ENCODE data around the gene ST7. TPM values are rescaled to one million over a fixed set of nuclear protein-coding genes. Genes with fewer than 3 reads are reported as not detected.
"Not testable (repeated sequence)": the region's sequence is repeated elsewhere in the genome, so short reads cannot be mapped to it uniquely, and the experiment has no call there.

The ST7 gene
- total RNA-seq, 2 experiments from 2014 or later: 8.4 to 10.2 TPM

DNA sequence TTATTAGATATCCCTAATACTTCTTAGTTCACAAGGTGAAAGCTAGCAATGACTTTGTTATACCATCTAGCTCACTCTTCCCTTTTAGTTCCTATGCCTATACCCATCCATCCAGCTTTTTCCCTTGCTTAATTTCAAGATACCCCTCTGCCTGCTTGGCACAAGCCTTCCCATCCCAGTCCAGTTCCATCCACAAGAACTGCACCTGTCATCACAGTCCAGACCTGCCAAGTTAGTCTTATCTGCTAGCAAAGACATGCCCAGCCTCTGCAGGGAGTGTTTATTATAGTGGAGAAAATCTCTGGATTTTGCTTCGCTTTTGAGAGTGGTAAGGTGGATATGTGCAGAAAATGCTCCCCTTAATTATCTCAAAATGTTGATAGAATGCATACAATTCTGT lies 158.2 kb downstream of the ST7 start:
- no peak overlapping the region for H3K4me3 Mint-ChIP-seq
- H3K27ac Mint-ChIP-seq: no peak overlapping the region
- peaks cover 19% of the 10 kb centered on the region for H3K36me3 Mint-ChIP-seq
- H3K27me3 Mint-ChIP-seq: no peaks in the 10 kb centered on the region
- peaks cover 12% of the 10 kb centered on the region for H3K9me3 Mint-ChIP-seq
- no peak for DNase-seq
- H3K4me1 Mint-ChIP-seq: peaks cover 40% of the 10 kb centered on the region

DNA sequence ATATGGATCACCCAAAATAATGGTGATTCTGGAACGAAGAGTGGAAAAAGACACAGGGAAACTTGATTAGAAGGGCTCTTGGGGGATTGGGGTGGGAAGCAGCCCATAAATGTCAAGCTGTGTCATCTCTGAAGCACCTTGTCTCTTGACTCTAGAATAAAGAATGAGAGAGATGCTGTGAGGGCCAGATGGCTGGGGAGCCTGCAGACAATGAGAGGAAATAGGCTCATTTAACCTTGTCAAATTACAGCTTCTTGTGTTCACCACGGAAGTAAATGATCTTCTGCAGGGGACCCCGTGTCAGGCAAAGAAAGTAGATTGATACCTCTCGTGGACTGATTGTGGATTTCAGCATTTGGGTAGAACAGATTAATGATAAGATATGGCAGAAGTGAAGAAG lies 159.3 kb downstream of the ST7 start:
- H3K27me3 Mint-ChIP-seq: no peaks in the 10 kb centered on the region
- H3K4me3 Mint-ChIP-seq: no peak overlapping the region
- no peak overlapping the region for H3K27ac Mint-ChIP-seq
- peaks cover 18% of the 10 kb centered on the region for H3K36me3 Mint-ChIP-seq
- H3K9me3 Mint-ChIP-seq: peaks cover 12% of the 10 kb centered on the region
- no peak for DNase-seq
- peaks cover 40% of the 10 kb centered on the region for H3K4me1 Mint-ChIP-seq

DNA sequence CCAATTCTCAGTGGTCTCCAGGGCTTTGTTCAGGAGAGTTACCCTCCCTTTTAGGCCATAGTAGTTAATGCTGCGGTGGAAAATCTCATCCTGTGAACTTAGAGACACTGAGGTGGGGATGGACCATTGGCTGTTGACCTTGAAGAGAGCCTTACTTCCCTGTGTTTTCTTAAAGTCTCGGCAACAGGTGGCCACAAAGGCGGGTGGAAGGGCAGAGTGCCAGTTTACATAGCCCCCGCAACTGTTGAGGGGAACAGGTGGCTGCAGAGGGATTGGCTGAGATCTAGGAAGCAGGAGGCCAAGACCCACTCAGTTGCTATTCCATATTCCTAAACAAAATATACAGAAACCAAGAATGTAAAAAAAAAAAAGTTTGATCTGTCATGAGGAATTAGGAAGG lies 160.6 kb downstream of the ST7 start:
- Mint-ChIP-seq H3K9me3 (peaks cover 3% of the 10 kb centered on the region), H3K4me3 (no peak overlapping the region), H3K36me3 (peaks cover 5% of the 10 kb centered on the region), H3K27me3 (no peaks in the 10 kb centered on the region), H3K27ac (no peak overlapping the region), H3K4me1 (peaks cover 33% of the 10 kb centered on the region)
- no peak for DNase-seq

DNA sequence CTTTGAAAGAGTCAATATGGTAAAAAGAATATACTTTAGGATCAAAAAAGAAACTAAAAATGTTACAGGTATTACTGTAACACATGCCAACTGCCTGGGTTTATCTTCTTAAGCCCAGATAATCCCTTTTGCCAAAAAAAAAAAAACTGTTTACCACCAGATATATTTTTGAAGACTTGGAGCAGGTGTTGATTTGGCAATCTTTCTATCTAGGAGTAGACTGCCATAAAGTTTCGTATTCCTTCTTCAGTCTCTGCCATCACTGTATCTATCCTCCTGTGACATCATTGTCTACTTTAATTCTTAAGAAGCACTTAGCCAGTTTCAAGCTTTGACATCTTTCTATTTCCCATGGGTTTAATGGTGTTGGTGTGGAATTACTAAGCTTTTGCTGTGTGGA lies 161.0 kb downstream of the ST7 start:
- Mint-ChIP-seq H3K9me3 (no peaks in the 10 kb centered on the region), H3K4me1 (peaks cover 33% of the 10 kb centered on the region), H3K4me3 (no peak overlapping the region), H3K27me3 (no peaks in the 10 kb centered on the region), H3K36me3 (peaks cover 3% of the 10 kb centered on the region), H3K27ac (no peak overlapping the region)
- DNase-seq: no peak

DNA sequence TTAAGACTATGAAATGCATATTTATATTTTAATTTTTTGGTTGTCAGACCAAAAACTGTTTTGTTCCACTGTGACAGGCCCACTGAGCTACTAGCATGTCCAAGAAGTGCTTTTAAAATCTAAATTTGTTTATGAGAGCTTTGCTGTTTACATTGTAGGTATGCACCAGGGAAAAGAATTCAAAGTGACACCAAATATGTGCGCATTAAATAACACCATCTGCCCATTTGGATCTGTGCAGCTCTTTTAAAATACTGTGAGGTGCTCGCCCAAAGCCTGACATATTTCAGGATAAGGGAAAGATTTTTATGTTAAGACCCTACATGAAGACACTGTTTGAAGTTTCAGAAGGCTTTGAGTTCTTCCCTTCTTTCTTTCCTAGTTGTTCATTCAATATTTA lies 162.9 kb downstream of the ST7 start:
- no peaks in the 10 kb centered on the region for H3K9me3 Mint-ChIP-seq
- H3K4me3 Mint-ChIP-seq: no peak overlapping the region
- no peaks in the 10 kb centered on the region for H3K27me3 Mint-ChIP-seq
- no peak overlapping the region for H3K27ac Mint-ChIP-seq
- H3K4me1 Mint-ChIP-seq: peaks cover 18% of the 10 kb centered on the region
- DNase-seq: no peak
- peaks cover 3% of the 10 kb centered on the region for H3K36me3 Mint-ChIP-seq

GRCh38 chr7:117117172-117117571 lies 163.9 kb downstream of the ST7 start:
- peaks cover 16% of the 10 kb centered on the region for H3K4me1 Mint-ChIP-seq
- H3K4me3 Mint-ChIP-seq: no peak overlapping the region
- H3K36me3 Mint-ChIP-seq: peaks cover 3% of the 10 kb centered on the region
- no peaks in the 10 kb centered on the region for H3K9me3 Mint-ChIP-seq
- no peaks in the 10 kb centered on the region for H3K27me3 Mint-ChIP-seq
- no peak overlapping the region for H3K27ac Mint-ChIP-seq
- no peak for DNase-seq

- H3K36me3 Mint-ChIP-seq: peaks cover 3% of the 10 kb centered on the region
- no peak overlapping the region for H3K27ac Mint-ChIP-seq
- H3K27me3 Mint-ChIP-seq: no peaks in the 10 kb centered on the region
- DNase-seq: no peak
- H3K9me3 Mint-ChIP-seq: no peaks in the 10 kb centered on the region
- no peak overlapping the region for H3K4me3 Mint-ChIP-seq
- peaks cover 11% of the 10 kb centered on the region for H3K4me1 Mint-ChIP-seq
Observed at GRCh38 chr7:117118579-117119180, 165.4 kb downstream of the ST7 start.

DNA sequence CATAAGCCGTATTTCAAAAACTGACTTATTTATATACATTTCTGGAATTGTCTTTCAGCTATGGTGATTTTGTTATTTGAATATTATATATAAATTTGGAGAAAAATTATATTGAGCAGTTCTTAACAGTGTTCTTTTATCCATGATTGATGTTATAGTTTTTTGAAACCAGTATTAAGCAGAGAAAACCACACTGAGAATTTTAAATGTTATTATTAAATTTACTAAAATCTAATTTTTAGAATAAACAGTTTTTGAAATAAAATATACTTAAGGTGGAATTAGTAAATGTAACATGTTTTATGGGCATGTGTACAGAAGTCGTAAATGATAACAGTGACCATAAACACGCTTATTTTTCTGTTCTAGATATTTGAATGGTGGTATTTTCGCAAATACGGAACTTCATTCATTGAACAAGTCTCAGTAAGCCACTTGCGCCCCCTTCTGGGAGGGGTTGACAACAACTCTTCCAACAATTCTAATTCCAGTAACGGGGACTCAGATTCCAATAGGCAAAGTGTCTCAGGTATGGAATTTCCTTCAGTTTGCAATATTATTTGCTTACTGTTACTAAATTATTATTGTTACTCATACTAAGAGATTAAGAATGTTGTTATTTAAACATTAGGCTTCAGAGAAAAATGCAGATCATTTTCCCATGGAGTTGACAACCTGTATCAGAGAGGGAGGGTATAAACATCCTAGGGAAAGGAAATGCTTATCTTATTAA lies 166.1 kb downstream of the ST7 start:
- no peaks in the 10 kb centered on the region for H3K27me3 Mint-ChIP-seq
- H3K9me3 Mint-ChIP-seq: no peaks in the 10 kb centered on the region
- peak; percentile 67 for DNase-seq
- no peak overlapping the region for H3K4me3 Mint-ChIP-seq
- H3K27ac Mint-ChIP-seq: no peak overlapping the region
- peaks cover 3% of the 10 kb centered on the region for H3K36me3 Mint-ChIP-seq
- peaks cover 5% of the 10 kb centered on the region for H3K4me1 Mint-ChIP-seq

DNA sequence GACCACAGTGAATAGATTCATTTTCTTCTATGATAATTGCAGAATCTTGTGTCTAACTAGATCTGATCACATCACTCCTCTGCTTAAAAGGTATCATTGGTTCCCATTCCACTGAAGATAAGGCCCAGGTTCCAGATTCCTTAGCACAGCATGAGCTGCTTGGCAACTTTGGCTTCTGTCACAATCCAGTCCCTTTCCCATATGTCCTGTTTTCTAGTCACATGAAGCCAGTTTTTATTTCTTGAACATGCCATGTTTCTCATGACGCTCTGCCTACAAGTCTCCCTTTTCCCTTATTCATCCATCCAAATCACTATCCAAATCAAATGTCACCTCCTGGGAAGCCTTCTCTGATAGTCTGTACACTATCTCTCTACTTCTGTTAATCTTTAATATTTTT lies 167.0 kb downstream of the ST7 start:
- not testable (repeated sequence) for H3K27me3 Mint-ChIP-seq, H3K9me3 Mint-ChIP-seq, H3K4me3 Mint-ChIP-seq, DNase-seq, H3K27ac Mint-ChIP-seq, H3K36me3 Mint-ChIP-seq, H3K4me1 Mint-ChIP-seq

GRCh38 chr7:117122036-117122435 lies 168.7 kb downstream of the ST7 start:
- not testable (repeated sequence) for H3K4me1 Mint-ChIP-seq, H3K36me3 Mint-ChIP-seq, H3K4me3 Mint-ChIP-seq, DNase-seq, H3K9me3 Mint-ChIP-seq, H3K27me3 Mint-ChIP-seq, H3K27ac Mint-ChIP-seq

GRCh38 chr7:117122536-117122935 lies 169.2 kb downstream of the ST7 start:
- no peaks in the 10 kb centered on the region for H3K36me3 Mint-ChIP-seq
- H3K4me3 Mint-ChIP-seq: no peak overlapping the region
- DNase-seq: no peak
- H3K9me3 Mint-ChIP-seq: no peaks in the 10 kb centered on the region
- no peaks in the 10 kb centered on the region for H3K27me3 Mint-ChIP-seq
- peaks cover 9% of the 10 kb centered on the region for H3K4me1 Mint-ChIP-seq
- H3K27ac Mint-ChIP-seq: no peak overlapping the region

DNA sequence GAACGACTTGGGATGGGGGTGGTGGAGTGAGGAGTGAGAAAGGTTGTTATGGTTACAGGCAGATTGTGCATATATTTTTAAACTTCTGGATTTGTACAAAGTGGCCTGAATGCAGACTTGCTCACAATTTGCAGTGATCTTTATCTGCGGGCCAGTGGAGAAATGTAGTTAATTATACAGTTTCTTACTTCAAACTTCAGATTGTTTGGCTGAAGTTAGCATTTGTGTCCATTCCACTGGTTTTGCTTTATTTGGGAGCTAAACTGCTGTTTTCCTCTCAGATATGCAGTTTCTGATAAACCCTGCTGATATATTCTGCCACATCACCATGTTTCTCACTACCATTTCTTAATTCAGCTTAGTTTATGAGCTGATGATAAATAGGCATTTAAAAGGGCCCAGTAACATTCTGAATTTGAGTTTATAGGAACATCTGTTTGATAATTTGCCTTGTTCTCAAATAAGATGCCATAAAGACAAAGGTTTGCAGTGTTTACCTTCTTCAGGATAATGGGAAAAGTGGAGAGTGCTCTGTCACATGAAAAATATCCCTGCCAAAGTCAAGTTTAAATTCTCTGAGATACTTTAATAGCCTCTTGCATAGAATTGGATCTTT lies 170.1 kb downstream of the ST7 start:
- no peaks in the 10 kb centered on the region for H3K36me3 Mint-ChIP-seq
- no peaks in the 10 kb centered on the region for H3K9me3 Mint-ChIP-seq
- peaks cover 8% of the 10 kb centered on the region for H3K4me1 Mint-ChIP-seq
- no peaks in the 10 kb centered on the region for H3K27me3 Mint-ChIP-seq
- no peak for DNase-seq
- no peak overlapping the region for H3K27ac Mint-ChIP-seq
- H3K4me3 Mint-ChIP-seq: no peak overlapping the region

GRCh38 chr7:117124591-117125220 lies 171.4 kb downstream of the ST7 start:
- peak; percentile 81 for DNase-seq
- H3K4me1 Mint-ChIP-seq: peaks cover 6% of the 10 kb centered on the region
- no peaks in the 10 kb centered on the region for H3K36me3 Mint-ChIP-seq
- no peak overlapping the region for H3K27ac Mint-ChIP-seq
- no peaks in the 10 kb centered on the region for H3K27me3 Mint-ChIP-seq
- H3K9me3 Mint-ChIP-seq: no peaks in the 10 kb centered on the region
- H3K4me3 Mint-ChIP-seq: no peak overlapping the region

DNA sequence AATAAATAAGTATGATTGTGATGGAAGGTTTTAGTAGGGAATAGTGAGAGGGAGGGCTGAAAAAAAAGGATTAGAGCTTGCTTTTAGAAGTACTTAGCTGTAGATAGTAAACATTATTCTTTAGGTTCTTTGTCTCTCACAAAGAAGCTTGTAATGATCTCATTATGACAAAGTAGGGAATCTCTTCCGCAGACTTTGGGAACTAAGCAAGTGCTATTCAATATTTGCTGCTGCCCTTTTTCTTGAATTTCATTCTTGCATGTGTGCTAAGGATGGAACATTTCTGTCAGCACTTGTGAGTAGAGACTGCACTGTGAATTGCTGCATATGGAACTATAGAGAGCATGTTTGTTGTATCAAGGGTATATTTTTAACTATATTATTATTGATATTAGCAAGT lies 173.4 kb downstream of the ST7 start:
- peaks cover 6% of the 10 kb centered on the region for H3K4me1 Mint-ChIP-seq
- DNase-seq: no peak
- H3K4me3 Mint-ChIP-seq: no peak overlapping the region
- H3K36me3 Mint-ChIP-seq: no peaks in the 10 kb centered on the region
- no peaks in the 10 kb centered on the region for H3K27me3 Mint-ChIP-seq
- no peaks in the 10 kb centered on the region for H3K9me3 Mint-ChIP-seq
- no peak overlapping the region for H3K27ac Mint-ChIP-seq

- H3K27ac Mint-ChIP-seq: no peak overlapping the region
- H3K27me3 Mint-ChIP-seq: no peaks in the 10 kb centered on the region
- peak; percentile 23 for DNase-seq
- H3K36me3 Mint-ChIP-seq: peaks cover 4% of the 10 kb centered on the region
- H3K4me3 Mint-ChIP-seq: no peak overlapping the region
- H3K9me3 Mint-ChIP-seq: no peaks in the 10 kb centered on the region
- H3K4me1 Mint-ChIP-seq: peaks cover 6% of the 10 kb centered on the region
Observed at GRCh38 chr7:117127585-117128168, 174.4 kb downstream of the ST7 start.
